ENCODE measurements around the gene NPHP4.
"Not testable (repeated sequence)": the region's sequence is repeated elsewhere in the genome, so short reads cannot be mapped to it uniquely, and the experiment has no call there.

Gene NPHP4

GRCh38 chr1:5934058-5934884 lies 58.0 kb downstream of the NPHP4 start:
- no peak for DNase-seq (ENCODE audit: low read depth in 2 of 2)

GRCh38 chr1:5933676-5934057 lies 58.6 kb downstream of the NPHP4 start:
- no peak for DNase-seq (ENCODE audit: low read depth in 2 of 2)

GRCh38 chr1:5933050-5933449 lies 59.2 kb downstream of the NPHP4 start:
- no peak for DNase-seq (ENCODE audit: low read depth in 2 of 2)

DNA sequence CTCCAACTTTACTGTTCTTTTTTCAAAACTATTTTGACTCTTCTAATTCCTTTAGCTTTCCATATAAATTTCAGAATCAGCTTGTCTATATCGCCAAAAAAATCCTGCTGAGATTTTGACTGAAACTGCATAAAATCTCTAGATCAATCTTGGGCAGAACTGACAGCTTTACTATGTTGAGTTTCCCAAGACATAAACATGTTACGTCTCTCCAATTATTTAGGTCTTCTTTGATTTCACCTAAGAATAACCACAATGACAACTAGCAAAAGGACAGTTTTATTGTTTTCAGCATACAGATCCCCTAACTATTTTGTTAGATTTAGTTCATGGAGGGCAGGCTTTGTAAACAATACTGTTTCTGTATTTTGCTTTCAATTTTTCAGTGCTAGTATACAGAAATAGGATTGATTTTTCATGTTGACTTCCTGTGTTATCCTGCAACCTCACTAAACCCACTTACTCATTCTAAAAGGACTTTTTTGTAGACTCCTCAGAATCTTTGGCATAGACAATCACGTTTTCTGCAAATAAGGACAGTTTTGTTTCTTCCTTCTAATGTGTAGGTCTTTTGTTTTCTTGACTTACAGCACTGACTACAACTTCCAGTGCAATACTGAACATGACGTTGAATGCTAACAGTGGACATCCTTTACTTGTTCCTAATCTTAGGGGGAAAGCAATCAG lies 63.4 kb downstream of the NPHP4 start:
- no peak for DNase-seq (ENCODE audit: low read depth in 2 of 2)

DNA sequence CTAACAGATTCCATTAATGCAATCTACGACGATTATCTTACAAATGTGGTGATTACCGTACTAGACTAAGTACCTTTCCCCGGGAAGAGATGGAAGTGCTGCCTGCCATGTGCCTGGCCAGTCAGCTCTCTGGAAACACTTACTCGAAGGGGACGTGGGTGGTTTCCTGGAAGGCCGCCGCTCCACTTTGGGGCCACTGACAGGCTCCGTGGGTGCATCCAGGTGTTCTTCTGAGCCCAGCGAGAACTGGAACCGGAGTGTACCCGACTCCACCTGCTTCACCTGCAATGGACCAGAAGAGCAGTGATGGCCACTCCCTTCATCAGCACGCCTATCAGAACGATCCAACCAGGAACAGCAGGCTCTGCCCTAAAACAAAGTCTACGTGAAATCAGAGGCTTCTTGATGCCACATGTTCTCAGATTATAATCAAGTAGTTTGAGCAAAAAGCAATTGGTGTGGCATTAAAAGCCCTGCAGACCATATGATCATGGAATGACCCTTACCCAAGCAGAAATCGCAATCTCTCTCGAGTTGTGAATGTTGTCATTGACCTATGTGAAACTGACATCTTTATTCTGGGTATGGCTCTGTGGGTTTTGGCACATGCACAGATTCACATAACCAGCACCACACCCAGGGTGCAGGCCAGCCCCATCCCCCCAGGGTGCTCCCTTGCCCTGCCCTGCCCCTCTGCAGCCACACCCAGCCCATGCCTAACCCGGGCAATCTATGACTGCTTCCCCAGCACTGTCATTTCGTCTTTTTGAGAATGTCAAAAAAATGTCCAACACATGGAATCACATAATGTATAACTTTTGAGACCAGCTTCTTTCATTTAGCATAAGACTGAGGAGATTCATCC lies 64.5 kb downstream of the NPHP4 start:
- no peak for DNase-seq (ENCODE audit: low read depth in 2 of 2)

GRCh38 chr1:5926686-5927435 lies 65.4 kb downstream of the NPHP4 start:
- no peak for DNase-seq (ENCODE audit: low read depth in 2 of 2)

- not testable (repeated sequence) for DNase-seq (ENCODE audit: low read depth in 2 of 2)
These were observed 69.4 kb downstream of the NPHP4 start for GRCh38 chr1:5922700-5923330.

DNA sequence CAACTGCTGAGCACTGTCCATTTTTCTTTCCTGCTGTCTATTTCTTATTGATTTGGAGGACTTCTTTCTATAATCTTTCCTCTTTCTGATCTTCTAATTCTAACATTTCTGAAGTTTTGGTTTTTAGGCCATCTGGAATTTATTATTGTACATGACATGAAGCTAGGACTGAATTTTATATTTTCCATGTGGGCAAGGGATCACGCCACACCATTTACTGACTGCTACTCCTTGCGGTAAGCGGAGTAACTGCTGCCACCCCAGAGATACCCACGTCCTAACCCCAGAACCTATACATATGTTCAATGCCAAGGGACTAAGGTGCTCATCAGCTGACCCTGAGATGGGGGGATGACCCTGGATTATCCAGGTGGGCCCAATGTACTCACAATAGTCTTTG lies 70.6 kb downstream of the NPHP4 start:
- DNase-seq (ENCODE audit: low read depth in 2 of 2) = no peak

- no peak for DNase-seq (ENCODE audit: low read depth in 2 of 2)
These were observed 71.1 kb downstream of the NPHP4 start for GRCh38 chr1:5921129-5921528.

DNA sequence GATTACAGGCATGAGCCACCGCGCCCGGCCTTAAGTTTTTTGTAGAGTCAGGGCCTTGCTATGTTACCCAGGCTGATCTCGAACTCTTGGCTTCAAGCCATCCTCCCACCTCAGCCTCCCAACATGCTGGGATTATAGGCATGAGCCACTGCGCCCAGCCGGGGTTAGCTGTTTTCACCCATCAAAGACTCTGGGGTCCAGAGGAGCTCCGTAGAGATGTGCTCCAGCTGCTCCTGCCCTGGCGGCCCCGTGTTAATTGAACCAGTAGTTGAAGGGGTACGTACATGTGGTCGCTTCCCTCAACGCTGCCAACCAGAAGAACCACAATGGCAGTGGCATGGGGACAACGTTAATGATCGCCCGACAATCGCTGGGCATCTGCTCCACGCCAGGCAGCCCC lies 72.0 kb downstream of the NPHP4 start:
- no peak for DNase-seq (ENCODE audit: low read depth in 2 of 2)

DNA sequence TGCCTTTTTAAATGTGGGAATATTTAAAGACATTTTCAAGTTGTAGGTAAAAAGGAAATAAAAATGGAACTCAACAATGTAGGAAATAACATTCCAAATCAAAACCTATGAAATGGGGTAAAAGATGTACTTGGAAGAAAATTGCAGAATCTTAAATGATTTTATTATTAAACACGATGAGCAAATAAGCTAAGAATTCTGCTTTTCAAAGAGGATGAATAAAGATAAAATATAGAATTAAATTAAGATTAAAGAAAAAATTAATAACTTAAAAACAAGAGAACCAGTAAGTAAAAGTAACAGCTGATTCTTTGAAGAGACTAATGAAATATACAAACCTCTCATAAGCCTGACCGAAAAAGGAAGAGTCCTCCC lies 74.0 kb downstream of the NPHP4 start:
- no peak for DNase-seq (ENCODE audit: low read depth in 2 of 2)

DNA sequence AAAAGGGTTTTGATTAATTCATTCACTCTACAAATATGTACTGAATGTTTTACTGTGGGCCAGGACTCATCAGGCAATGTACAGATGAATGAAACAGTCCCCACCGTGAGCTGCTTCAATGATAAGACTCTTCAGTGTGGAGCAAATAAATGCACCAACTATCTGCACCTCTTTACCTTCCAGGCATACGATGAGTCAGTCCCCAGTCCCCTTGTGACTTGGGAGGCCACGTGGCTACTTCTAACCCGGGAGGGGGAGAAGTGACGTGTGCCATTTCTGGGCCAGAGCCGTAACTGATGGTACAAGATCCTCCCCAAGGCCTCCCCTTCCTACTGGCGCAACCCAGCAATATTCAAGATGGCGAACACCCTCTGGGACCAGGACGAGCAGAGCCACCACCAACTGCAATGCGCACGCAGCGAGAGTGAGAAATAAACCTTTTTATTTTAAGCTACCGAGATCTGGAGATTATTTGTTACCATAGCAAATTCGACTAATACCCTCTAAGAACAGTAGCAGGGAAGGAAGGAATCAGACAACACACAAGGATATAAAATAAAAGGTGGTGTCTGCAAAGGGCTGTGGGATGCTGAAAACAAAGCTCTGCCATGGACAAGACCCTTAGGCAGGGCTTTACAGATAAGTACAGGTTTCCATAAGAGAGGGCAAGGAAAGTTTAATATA lies 74.5 kb downstream of the NPHP4 start:
- DNase-seq (ENCODE audit: low read depth in 2 of 2) = no peak

DNA sequence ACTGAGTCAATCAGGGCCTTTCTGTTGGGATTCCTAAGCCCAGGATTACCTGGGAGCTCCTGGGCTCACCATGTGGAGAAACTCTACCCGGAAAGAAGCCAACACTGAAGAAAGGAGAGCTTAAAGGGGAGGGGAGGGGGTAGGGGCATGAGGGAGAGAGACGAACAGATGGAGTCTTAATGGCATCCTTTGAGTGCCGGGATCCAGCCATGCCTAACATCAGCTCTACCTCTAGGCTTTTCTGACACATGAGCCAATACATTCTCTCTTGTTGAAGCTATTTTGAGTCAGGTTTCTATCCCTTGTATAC lies 75.0 kb downstream of the NPHP4 start:
- no peak for DNase-seq (ENCODE audit: low read depth in 2 of 2)

GRCh38 chr1:5916572-5917280 lies 75.5 kb downstream of the NPHP4 start:
- DNase-seq (ENCODE audit: low read depth in 2 of 2) = no peak

DNA sequence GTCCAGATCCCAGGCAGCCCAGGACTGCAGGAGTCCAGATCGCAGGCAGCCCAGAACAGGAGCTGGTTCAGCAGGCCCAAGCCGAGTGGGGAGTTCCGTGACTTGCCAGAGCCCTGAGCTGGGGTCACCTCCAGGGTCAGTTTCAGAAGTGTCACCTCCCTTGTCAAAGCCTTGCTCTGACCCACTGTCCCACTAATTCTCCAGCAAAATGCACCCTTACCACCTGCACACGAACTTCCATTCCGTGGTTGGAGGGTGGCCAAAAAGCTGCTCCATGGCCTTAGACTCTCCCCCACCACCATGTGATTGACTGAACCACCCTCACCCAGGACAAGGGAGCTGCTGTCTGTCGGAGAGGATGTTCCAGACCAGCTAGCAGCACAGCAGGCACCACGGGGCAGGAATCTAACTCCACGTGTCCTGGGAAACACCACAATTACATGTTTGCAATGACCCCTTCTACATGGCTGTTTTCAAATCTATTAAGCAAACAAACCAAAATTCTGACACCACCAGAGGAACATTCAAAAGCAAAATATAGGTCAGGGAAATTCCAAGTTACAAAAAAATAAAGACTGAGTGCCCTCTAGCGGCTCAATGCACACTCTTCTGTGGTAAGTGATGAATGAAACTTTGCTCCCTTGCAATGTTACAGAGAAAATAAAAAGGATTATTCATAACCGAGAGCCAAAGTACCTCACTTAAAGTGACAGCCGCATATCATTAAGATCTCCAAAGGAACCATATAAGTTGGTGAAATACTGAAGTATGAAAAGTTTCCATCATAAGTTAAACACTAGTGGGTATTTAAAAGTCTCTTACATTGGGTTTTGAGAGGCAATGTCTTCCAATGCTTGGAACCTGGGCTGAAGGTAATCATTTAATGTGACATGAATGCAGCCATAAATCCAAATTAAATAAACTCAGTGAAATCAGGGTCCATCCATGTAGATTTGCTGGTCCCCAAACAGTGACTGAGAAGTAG lies 76.3 kb downstream of the NPHP4 start:
- DNase-seq (ENCODE audit: low read depth in 2 of 2) = peak; percentile 6

DNA sequence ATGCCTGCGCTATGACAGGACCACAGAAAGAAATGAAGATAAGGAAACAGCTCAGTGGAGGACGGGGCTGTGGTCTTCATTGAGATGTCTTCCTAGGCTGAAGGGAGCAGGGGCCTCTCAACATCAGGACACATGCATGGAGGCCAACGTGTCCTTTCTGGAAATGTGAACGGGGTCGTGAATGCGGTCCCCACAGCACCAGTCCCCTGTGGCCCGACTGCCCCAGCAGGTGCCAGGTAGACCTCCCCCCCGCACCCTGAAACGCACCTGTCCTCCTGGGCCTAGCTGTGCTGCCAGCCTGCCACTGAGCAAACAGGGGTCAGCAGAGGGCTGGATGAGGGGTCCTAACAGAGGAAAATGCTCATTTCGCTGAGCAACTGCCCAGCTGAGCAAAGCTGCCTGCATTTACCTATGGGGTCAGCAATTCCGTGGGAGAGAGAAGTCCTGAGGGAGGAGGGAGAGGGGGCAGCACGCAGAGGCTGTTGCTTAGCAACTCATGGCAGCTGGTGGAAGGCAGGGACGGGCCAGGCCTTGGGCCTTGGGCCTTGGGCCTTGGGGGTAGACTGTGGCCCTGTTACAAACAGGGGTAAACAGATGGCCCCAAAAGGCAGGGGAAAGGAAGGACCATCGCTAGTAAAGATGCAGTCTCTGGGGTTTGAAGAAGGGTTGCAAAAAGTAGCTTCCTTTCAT lies 77.4 kb downstream of the NPHP4 start:
- DNase-seq (ENCODE audit: low read depth in 2 of 2) = no peak

GRCh38 chr1:5913876-5914275 lies 78.3 kb downstream of the NPHP4 start:
- DNase-seq (ENCODE audit: low read depth in 2 of 2) = no peak

DNA sequence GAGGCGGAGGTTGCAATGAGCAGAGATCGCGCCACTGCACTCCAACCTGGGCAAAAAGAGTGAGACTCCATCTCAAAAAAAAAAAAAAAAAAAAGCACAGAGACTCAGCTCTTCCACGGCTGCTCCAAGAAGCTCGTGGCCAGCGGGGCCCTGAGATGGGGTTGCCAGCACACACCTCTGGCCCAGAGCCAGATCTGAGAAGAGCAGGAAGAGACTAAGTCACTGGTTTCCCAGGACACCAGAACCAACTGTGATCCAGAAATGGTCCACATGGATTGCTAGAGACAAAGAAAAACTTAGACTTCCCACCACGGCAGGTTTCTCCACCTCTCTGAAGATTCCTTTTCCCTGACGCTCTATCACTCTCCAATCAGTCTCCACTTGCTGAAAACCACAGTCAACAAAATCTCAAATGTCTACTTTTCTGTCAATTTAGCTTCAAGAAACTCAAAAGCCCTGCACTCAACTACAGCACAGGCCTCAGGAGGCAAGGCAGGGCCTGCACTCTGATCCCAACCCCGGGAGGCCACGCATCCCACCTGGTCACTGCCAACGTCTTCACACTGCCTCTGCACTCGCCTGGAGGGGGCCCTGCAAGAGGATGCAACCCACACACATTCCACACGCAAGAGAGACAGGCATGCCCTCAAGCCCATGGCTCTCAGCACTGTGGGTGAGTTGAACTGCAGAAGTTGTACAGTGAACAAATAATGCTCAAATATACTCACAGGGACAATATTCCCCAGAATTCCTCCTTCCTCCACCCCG lies 79.0 kb downstream of the NPHP4 start:
- DNase-seq (ENCODE audit: low read depth in 2 of 2) = no peak

Data from activated CD4-positive, alpha-beta T cell treated with anti-CD3 and anti-CD28 coated beads for 24 hours (primary cell).